ENCODE results near the gene CDH13. TPM values are rescaled to one million over a fixed set of nuclear protein-coding genes. Genes with fewer than 3 reads are reported as not detected.

Gene CDH13
- total and polyA plus RNA-seq, 10 of the 15 experiments (the other 5 are each of a cell fraction or from before 2014, with no cell fraction given) = under 0.01 to 0.05 TPM; not detected in 8

DNA sequence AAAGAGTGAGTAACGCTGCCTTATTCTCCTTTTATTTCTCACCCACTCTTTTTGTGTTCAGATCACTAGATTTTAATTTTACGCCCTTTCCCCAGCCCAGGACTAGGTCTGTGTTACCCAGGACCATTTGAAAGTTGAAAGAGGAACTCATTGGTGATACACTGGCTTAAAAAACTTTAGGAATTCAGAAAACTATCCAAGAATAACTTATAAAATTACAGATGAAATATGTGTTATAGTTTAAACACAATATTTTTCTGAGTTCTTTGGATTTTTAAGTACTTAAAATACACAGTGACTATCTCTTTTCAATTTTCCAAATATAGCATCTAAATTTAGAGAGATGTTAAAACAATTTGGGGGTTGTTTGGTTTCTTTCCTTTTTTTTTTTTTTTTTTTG, 385.2 kb downstream of the CDH13 start (continued):
- TF ChIP-seq, protein P1, sequence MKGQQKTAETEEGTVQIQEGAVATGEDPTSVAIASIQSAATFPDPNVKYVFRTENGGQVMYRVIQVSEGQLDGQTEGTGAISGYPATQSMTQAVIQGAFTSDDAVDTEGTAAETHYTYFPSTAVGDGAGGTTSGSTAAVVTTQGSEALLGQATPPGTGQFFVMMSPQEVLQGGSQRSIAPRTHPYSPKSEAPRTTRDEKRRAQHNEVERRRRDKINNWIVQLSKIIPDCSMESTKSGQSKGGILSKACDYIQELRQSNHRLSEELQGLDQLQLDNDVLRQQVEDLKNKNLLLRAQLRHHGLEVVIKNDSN (IDR thresholded peaks at IDR 0.05; ENCODE audit: borderline replicate concordance, extremely low read length, insufficient read depth, low read depth, low read length) = no peak
- TF ChIP-seq ZNF274 (IDR thresholded peaks at IDR 0.05; ENCODE audit: insufficient read depth, insufficient read length) (no peak), ZBED1 (IDR thresholded peaks at IDR 0.05; ENCODE audit: borderline replicate concordance) (no peak), RBBP5 (conservative IDR thresholded peaks at IDR 0.05) (no peak), STAT1 (conservative IDR thresholded peaks at IDR 0.05) (no peak), NFYA (IDR thresholded peaks at IDR 0.05; ENCODE audit: borderline replicate concordance, low read depth, low read length) (no peak)
- TF ChIP-seq, protein P2, sequence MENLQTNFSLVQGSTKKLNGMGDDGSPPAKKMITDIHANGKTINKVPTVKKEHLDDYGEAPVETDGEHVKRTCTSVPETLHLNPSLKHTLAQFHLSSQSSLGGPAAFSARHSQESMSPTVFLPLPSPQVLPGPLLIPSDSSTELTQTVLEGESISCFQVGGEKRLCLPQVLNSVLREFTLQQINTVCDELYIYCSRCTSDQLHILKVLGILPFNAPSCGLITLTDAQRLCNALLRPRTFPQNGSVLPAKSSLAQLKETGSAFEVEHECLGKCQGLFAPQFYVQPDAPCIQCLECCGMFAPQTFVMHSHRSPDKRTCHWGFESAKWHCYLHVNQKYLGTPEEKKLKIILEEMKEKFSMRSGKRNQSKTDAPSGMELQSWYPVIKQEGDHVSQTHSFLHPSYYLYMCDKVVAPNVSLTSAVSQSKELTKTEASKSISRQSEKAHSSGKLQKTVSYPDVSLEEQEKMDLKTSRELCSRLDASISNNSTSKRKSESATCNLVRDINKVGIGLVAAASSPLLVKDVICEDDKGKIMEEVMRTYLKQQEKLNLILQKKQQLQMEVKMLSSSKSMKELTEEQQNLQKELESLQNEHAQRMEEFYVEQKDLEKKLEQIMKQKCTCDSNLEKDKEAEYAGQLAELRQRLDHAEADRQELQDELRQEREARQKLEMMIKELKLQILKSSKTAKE (IDR thresholded peaks at IDR 0.05; ENCODE audit: low read depth, poor library complexity, severe bottlenecking) = no peak

DNA sequence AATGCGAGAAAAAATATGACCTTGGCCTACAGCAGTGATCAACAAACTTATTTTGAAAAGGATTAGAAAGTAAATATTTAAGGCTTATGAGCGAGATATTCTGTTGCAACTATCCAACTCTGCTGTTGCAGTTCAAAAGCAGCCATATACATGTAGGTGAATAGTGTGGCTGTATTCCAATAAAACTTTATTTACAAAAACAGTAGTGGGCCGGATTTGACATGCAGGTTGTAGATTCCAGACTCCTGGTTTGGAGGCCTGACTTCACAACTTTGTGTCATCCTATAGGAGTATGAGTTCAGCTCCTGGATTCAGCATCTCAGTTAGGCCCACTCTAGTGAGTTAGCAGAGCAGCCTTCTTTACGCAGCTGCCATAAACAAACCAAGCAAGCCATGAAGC, 386.3 kb downstream of the CDH13 start:
- ChIA-PET POLR2A (no interaction called here), CTCF (no interaction called here), RAD21 (ENCODE audit: unreplicated experiment) (no interaction called here), SMC1A (ENCODE audit: uncharacterized antibody, unreplicated experiment) (no interaction called here)
- no peak for TF ChIP-seq CHD1 (IDR thresholded peaks at IDR 0.05; ENCODE audit: low read depth, low read length)
- intact Hi-C loops (cut with micrococcal nuclease; ENCODE audit: unreplicated experiment) = no loop called here
- Histone ChIP-seq H3K9ac (ENCODE audit: control insufficient read depth, insufficient read depth, low read length) (no peak overlapping the region), H3K27ac (ENCODE audit: control insufficient read depth, insufficient read depth) (no peak overlapping the region), H3K4me2 (ENCODE audit: control insufficient read depth, insufficient read depth) (no peak overlapping the region), H3K79me2 (ENCODE audit: control insufficient read depth, insufficient read depth, low read length) (no peaks in the 10 kb centered on the region), H2AFZ (ENCODE audit: control insufficient read depth, low read depth, low read length) (no peak overlapping the region), H4K20me1 (ENCODE audit: control insufficient read depth, insufficient read depth) (no peaks in the 10 kb centered on the region), H3K36me3 (ENCODE audit: control insufficient read depth in 2 of 2, insufficient read depth in 2 of 2, low read length in 1 of 2) (no peaks in the 10 kb centered on the region), H3K9me3 (replicated peaks; ENCODE audit: control insufficient read depth, insufficient read depth, low read length) (no peaks in the 10 kb centered on the region), H3K4me1 (ENCODE audit: control insufficient read depth, insufficient read depth, low read length) (no peaks in the 10 kb centered on the region), H3K4me3 (no peak overlapping the region), H3K27me3 (replicated peaks in 1 of 2; ENCODE audit: control insufficient read depth in 2 of 2, insufficient read depth in 2 of 2, low read length in 1 of 2) (no peaks in the 10 kb centered on the region)
- no peak for FAIRE-seq
- no peak for DNase-seq (ENCODE audit: low read depth, low spot score)
- in situ Hi-C loops (cut with MboI) = no loop called here
- 27% methylated on average over 4 of the region's 4 CpGs for WGBS (ENCODE audit: insufficient coverage, insufficient replicate concordance, low lambda C conversion rate, missing lambda C conversion rate)
- BruUV-seq (replicated peaks) = no TSS peak
- ATAC-seq = no peak
